Psoas muscle (tissue), 8 donors: Measurements from ENCODE around the gene OLFM3. TPM values are rescaled to one million over a fixed set of nuclear protein-coding genes. Genes with fewer than 3 reads are reported as not detected.

Experiments used
- ATAC-seq, 4 donors: fragments of 200-7000 bp; cut with Tn5 transposase; one replicate each; pipeline ENCODE4 v1.9.1; 2020; ENCODE audit warnings: moderate library complexity in 3 of 4, mild to moderate bottlenecking in 2 of 4
- DNase-seq, 2 donors: peaks; one replicate each; pipeline ENCODE4 v3.0.0-alpha.2; 2020
- H3K27ac ChIP-seq: fragments of 200-600 bp; one replicate; pipeline ENCODE4 v1.8.0; 2022
- H3K27me3 ChIP-seq, 3 donors: fragments of 200-600 bp in 1 of 3; one replicate each; pipeline versions ENCODE4 v1.6.1 to v1.8.0; 2013 to 2022; ENCODE audit warnings: low read length in 2 of 3, mild to moderate bottlenecking in 2 of 3, moderate library complexity in 1 of 3; ENCODE audit not compliant: insufficient read depth in 3 of 3
- H3K36me3 ChIP-seq, 2 donors: fragments of 200-600 bp in 1 of 2; one replicate each; pipeline versions ENCODE4 v1.6.1 to v1.8.0; 2013 to 2022; ENCODE audit warnings: low read depth in 1 of 2, mild to moderate bottlenecking in 1 of 2, moderate library complexity in 1 of 2; ENCODE audit not compliant: insufficient read depth in 1 of 2
- H3K4me1 ChIP-seq: fragments of 200-600 bp; one replicate; pipeline ENCODE4 v1.8.0; 2022
- H3K4me3 ChIP-seq: fragments of 200-600 bp; one replicate; pipeline ENCODE4 v1.8.0; 2022; ENCODE audit warnings: mild to moderate bottlenecking
- H3K9me3 ChIP-seq: fragments of 200-600 bp; one replicate; pipeline ENCODE4 v1.8.0; 2022
- WGBS, 3 donors: extraction: QIAGEN DNeasy Blood & Tissue Kit; methylation state at CpG; one replicate each; pipeline versions ENCODE4 v1.1.6 to v1.1.7; 2013; 5-methylcytosine and 5-hydroxymethylcytosine counted together
- intact Hi-C, 2 donors: fragments of 100-400 bp; cut with DNase I; formaldehyde crosslinking; loops; one replicate each; pipeline versions ENCODE4 v1.11.0 to v1.14.2; 2022
- polyA plus RNA-seq, 3 donors: library from polyadenylated mRNA; stranded (reverse); fragments of 200-250 nt; gene quantifications; one replicate each; pipeline ENCODE4 v1.2.3, GENCODE V29; 2013
- total RNA-seq, 4 donors: library from RNA; stranded (reverse); fragmentation: NEBNext Ultra II Directional in 2 of 4; extraction: Animal tissue kit (Norgen Biotek cat#: 25700) in 2 of 4; gene quantifications; one replicate each; pipeline versions ENCODE4 v1.2.1 to v1.2.4, GENCODE V29; 2021 to 2023
- TF ChIP-seq, protein P1 (sequence below): fragments of 200-600 bp; IDR thresholded peaks from one replicate; pipeline ENCODE4 v1.8.0; 2022; ENCODE audit warnings: antibody characterized with exemption
- donor health status: healthy with polysubstance abuse.
- donor health status: DM: no; HTN: no; CAD: no; lungs with moderate emphysema.
- donor health status: Bipolar disorder and iron deficiency.
- donor health status: healthy.
- donor health status: DM: yes; HTN: yes; CAD: no.
- donor health status: DM: no; HTN: no; CAD: no.
- donor health status: DM: no; HTN: no; CAD: no.
- donor health status: DM: yes; HTN: yes; CAD: no.

Gene OLFM3
- total and polyA plus RNA-seq, 7 donors, result 0.01 TPM; not detected in 6

GRCh38 chr1:101920577-101920976 lies 76.1 kb downstream of the OLFM3 start:
- H3K4me3 ChIP-seq, result no peak overlapping the region
- DNase-seq, result no peak
- TF ChIP-seq, protein P1, sequence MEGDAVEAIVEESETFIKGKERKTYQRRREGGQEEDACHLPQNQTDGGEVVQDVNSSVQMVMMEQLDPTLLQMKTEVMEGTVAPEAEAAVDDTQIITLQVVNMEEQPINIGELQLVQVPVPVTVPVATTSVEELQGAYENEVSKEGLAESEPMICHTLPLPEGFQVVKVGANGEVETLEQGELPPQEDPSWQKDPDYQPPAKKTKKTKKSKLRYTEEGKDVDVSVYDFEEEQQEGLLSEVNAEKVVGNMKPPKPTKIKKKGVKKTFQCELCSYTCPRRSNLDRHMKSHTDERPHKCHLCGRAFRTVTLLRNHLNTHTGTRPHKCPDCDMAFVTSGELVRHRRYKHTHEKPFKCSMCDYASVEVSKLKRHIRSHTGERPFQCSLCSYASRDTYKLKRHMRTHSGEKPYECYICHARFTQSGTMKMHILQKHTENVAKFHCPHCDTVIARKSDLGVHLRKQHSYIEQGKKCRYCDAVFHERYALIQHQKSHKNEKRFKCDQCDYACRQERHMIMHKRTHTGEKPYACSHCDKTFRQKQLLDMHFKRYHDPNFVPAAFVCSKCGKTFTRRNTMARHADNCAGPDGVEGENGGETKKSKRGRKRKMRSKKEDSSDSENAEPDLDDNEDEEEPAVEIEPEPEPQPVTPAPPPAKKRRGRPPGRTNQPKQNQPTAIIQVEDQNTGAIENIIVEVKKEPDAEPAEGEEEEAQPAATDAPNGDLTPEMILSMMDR, result no peak
- no peak for ATAC-seq
- no peaks in the 10 kb centered on the region for H3K27me3 ChIP-seq
- no peaks in the 10 kb centered on the region for H3K36me3 ChIP-seq
- H3K4me1 ChIP-seq, result no peaks in the 10 kb centered on the region
- H3K9me3 ChIP-seq, result no peaks in the 10 kb centered on the region
- intact Hi-C loops, result no loop called here
- H3K27ac ChIP-seq, result no peak overlapping the region
- 40 to 76% (median 55%) methylated on average over 1 of the region's 1 CpG for WGBS, 3 donors

DNA sequence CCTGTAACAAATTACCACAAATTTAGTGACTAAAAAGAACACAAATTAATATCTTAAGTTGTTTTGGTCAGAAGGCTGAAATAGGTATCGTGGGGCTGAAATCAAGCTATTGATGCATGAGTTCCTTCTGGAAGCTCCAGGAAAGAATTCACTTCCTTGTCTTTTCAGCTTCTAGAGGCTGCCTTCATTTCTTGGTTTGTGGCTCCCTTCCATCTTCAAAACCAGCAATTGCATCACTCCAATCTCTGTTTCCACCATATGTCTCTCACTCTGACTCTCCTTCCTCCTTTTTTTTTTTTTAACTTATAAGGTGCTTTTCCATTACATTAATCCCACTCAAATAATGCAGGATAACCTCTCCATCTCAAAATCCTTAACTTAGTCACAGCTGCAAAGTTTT lies 78.4 kb downstream of the OLFM3 start:
- Histone ChIP-seq H3K4me1 (no peaks in the 10 kb centered on the region), H3K9me3 (no peaks in the 10 kb centered on the region), H3K27me3 (no peaks in the 10 kb centered on the region), H3K4me3 (no peak overlapping the region), H3K27ac (no peak overlapping the region), H3K36me3 (no peaks in the 10 kb centered on the region)
- TF ChIP-seq, protein P1, result no peak
- ATAC-seq (no peak), DNase-seq (no peak)
- intact Hi-C loops, result no loop called here
- WGBS, 3 donors, result 77 to 81% (median 80%) methylated on average over 1 of the region's 1 CpG

DNA sequence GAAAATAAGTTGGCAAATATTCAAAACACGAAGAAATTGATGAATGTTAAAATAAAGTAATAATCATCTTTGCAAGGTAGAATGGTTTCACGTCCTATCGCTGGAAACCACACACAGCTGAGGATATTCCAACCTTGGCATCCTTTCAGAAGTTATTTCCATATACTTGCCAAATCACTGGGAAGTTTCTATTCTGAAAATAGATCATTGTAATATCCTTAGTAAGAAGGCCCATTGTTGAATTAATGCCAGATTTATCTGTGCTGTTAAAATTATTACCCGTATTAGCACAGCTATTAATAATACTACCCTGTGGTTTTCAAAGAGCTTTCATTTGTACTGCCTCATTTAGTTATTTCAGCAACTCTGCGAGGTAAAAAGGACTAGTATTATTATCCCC lies 81.1 kb downstream of the OLFM3 start:
- DNase-seq (no peak), ATAC-seq (no peak)
- Histone ChIP-seq H3K4me3 (no peak overlapping the region), H3K27me3 (no peaks in the 10 kb centered on the region), H3K4me1 (no peaks in the 10 kb centered on the region), H3K9me3 (no peaks in the 10 kb centered on the region), H3K36me3 (no peaks in the 10 kb centered on the region), H3K27ac (no peak overlapping the region)
- intact Hi-C loops, result no loop called here
- WGBS, 3 donors, result 15 to 27% (median 19%) methylated on average over 5 of the region's 5 CpGs
- TF ChIP-seq, protein P1, result no peak

DNA sequence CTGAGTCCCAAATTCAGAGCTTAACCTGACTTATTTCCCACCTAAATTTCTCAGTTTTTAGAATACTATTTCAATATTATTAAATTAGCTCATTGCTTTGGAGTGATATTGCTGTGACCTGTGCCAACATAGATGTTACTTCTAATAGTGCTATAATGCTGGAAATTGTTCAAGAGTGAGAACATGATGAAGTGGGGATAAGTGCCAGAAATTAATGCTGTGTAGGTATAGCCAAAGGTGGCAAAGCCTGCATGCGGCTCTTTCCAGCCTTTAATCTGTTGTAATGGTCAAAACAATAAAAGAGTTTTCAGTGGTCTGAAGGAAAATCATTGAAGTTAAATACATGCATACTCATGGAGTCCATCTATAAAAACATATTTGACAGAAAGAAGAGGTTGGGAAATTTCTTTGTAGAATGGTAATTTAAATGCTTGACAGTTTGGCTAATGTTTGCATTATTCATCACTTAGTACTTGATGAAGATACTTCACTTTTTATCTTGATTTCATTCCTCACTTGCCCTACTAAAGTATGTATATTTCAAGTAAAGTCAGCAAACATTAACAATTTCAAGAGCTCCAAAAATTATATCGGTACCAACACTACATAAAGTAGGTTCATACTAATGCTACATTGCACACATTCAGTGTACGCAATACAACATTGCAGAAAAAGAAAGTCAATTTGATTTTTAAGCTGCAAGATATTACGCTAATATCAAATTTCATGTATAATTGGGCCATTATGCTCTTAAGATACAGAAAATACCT lies 82.1 kb downstream of the OLFM3 start:
- no peaks in the 10 kb centered on the region for H3K27me3 ChIP-seq
- no peaks in the 10 kb centered on the region for H3K36me3 ChIP-seq
- TF ChIP-seq, protein P1, result no peak
- H3K4me3 ChIP-seq, result no peak overlapping the region
- intact Hi-C loops, result no loop called here
- H3K27ac ChIP-seq, result no peak overlapping the region
- ATAC-seq (no peak), DNase-seq (no peak)
- WGBS, 3 donors, result 81 to 82% (median 82%) methylated on average over 4 of the region's 4 CpGs
- no peaks in the 10 kb centered on the region for H3K4me1 ChIP-seq
- no peaks in the 10 kb centered on the region for H3K9me3 ChIP-seq

GRCh38 chr1:101911894-101912293 lies 84.8 kb downstream of the OLFM3 start:
- DNase-seq (no peak), ATAC-seq (no peak)
- 80 to 89% (median 87%) methylated on average over 5 of the region's 5 CpGs for WGBS, 3 donors
- Histone ChIP-seq H3K9me3 (no peaks in the 10 kb centered on the region), H3K27ac (no peak overlapping the region), H3K4me1 (no peaks in the 10 kb centered on the region), H3K4me3 (no peak overlapping the region), H3K27me3 (no peaks in the 10 kb centered on the region), H3K36me3 (no peaks in the 10 kb centered on the region)
- intact Hi-C loops, result no loop called here
- TF ChIP-seq, protein P1, result no peak
